DOHH2 (cell line): Measurements from ENCODE around the gene ARHGAP29.

ENCODE experiments used
- H3F3A ChIP-seq: fragments of 200-600 bp; sonication (generic), shearing (Covaris generic); 2 replicates; pipeline ENCODE4 v1.6.0; 2016; ENCODE audit warnings: antibody characterized with exemption, mild to moderate bottlenecking; ENCODE audit not compliant: control insufficient read depth, insufficient read depth
- H3K27ac ChIP-seq: fragments of 200-600 bp; sonication (generic); 2 replicates; pipeline ENCODE4 v1.5.1; 2014; ENCODE audit warnings: low read depth, mild to moderate bottlenecking, low read length, moderate library complexity
- H3K27me3 ChIP-seq: fragments of 200-600 bp; sonication (generic); 2 replicates; pipeline ENCODE4 v1.6.1; 2014; ENCODE audit warnings: mild to moderate bottlenecking, low read length, mixed read lengths; ENCODE audit not compliant: control insufficient read depth
- H3K36me3 ChIP-seq: fragments of 200-600 bp; sonication (generic); 2 replicates; pipeline ENCODE4 v1.6.1; 2014; ENCODE audit warnings: mild to moderate bottlenecking, low read length, moderate library complexity, mixed read lengths; ENCODE audit not compliant: control insufficient read depth
- H3K4me1 ChIP-seq: fragments of 200-600 bp; sonication (generic); 2 replicates; pipeline ENCODE4 v1.6.1; 2014; ENCODE audit warnings: mild to moderate bottlenecking, low read length, mixed read lengths; ENCODE audit not compliant: control insufficient read depth
- H3K4me2 ChIP-seq: fragments of 200-600 bp; sonication (generic); 2 replicates; pipeline ENCODE4 v1.6.0; 2014; ENCODE audit warnings: mild to moderate bottlenecking, low read length, moderate library complexity
- H3K4me3 ChIP-seq: fragments of 200-600 bp; sonication (generic); 2 replicates; pipeline ENCODE4 v1.5.1; 2014; ENCODE audit warnings: mild to moderate bottlenecking, low read length, mixed read lengths
- H3K79me2 ChIP-seq: fragments of 200-600 bp; sonication (generic); 2 replicates; pipeline ENCODE4 v1.6.1; 2014; ENCODE audit warnings: mild to moderate bottlenecking, low read length, mixed read lengths; ENCODE audit not compliant: control insufficient read depth
- H3K9me2 ChIP-seq: fragments of 200-600 bp; sonication (generic); replicated peaks from 2 replicates; pipeline ENCODE4 v1.6.1; 2014; ENCODE audit warnings: mild to moderate bottlenecking, low read length, mixed read lengths; ENCODE audit not compliant: control insufficient read depth
- H3K9me3 ChIP-seq: fragments of 200-600 bp; sonication (generic); 2 replicates; pipeline ENCODE4 v1.6.1; 2014; ENCODE audit warnings: antibody characterized with exemption, low read length, mixed read lengths; ENCODE audit not compliant: control insufficient read depth, insufficient read depth
- H4K20me1 ChIP-seq: fragments of 200-600 bp; sonication (generic); 2 replicates; pipeline ENCODE4 v1.6.0; 2014; ENCODE audit warnings: low read depth, mild to moderate bottlenecking, antibody characterized with exemption, low read length, moderate library complexity; ENCODE audit not compliant: control insufficient read depth, insufficient read depth
- EZH2phosphoT487 ChIP-seq: fragments of 200-600 bp; sonication (generic); IDR thresholded peaks from 2 replicates; pipeline ENCODE4 v1.6.1; 2017; ENCODE audit warnings: borderline replicate concordance, mild to moderate bottlenecking, antibody characterized with exemption, low read length, moderate library complexity, mixed read lengths
- TF ChIP-seq, protein P1 (sequence below): fragments of 200-600 bp; sonication (generic); IDR thresholded peaks from one replicate; pipeline ENCODE4 v1.5.1; 2014; ENCODE audit warnings: antibody characterized with exemption, mild to moderate bottlenecking, low read depth, low read length; ENCODE audit not compliant: poor library complexity, severe bottlenecking

Gene ARHGAP29

DNA sequence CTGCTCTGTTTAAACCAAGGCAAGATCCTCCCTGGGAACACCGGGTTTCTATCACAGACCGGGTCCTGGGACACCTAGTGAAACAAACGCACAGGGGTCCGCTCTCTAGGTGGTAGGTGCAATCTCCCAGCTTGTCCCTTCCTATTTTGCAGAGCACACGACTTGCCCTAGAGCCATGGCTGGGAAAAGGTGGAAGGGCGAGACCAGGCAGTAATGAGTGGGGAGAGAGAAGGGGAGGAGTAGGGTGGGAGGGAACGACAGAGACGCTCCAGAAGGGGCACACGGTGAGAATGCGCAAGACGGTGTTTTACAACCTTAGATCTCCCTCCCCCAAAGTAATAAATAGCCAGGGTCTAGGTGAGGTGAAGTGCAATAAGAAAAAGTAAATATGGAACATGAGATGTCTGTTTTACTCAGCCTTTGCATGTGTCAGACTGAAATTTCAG is 9.3 kb upstream of the ARHGAP29 start:
- Histone ChIP-seq H3K27ac (no peak overlapping the region), H3K4me2 (no peak overlapping the region), H3K9me3 (peaks cover 4% of the 10 kb centered on the region), H4K20me1 (no peaks in the 10 kb centered on the region), H3K9me2 (no peaks in the 10 kb centered on the region), H3F3A (no peaks in the 10 kb centered on the region), H3K36me3 (no peaks in the 10 kb centered on the region), H3K4me3 (no peak overlapping the region), H3K4me1 (no peaks in the 10 kb centered on the region), H3K27me3 (peaks cover 3% of the 10 kb centered on the region; the same call in 1 of the 2 replicates), H3K79me2 (no peaks in the 10 kb centered on the region)
- TF ChIP-seq EZH2phosphoT487: no peak
- TF ChIP-seq, protein P1, sequence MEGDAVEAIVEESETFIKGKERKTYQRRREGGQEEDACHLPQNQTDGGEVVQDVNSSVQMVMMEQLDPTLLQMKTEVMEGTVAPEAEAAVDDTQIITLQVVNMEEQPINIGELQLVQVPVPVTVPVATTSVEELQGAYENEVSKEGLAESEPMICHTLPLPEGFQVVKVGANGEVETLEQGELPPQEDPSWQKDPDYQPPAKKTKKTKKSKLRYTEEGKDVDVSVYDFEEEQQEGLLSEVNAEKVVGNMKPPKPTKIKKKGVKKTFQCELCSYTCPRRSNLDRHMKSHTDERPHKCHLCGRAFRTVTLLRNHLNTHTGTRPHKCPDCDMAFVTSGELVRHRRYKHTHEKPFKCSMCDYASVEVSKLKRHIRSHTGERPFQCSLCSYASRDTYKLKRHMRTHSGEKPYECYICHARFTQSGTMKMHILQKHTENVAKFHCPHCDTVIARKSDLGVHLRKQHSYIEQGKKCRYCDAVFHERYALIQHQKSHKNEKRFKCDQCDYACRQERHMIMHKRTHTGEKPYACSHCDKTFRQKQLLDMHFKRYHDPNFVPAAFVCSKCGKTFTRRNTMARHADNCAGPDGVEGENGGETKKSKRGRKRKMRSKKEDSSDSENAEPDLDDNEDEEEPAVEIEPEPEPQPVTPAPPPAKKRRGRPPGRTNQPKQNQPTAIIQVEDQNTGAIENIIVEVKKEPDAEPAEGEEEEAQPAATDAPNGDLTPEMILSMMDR: no peak

GRCh38 chr1:94245747-94246438 is 8.5 kb upstream of the ARHGAP29 start:
- no peaks in the 10 kb centered on the region for H4K20me1 ChIP-seq
- peaks cover 4% of the 10 kb centered on the region for H3K9me3 ChIP-seq
- no peak overlapping the region for H3K27ac ChIP-seq
- no peak overlapping the region for H3K4me3 ChIP-seq
- H3K79me2 ChIP-seq: no peaks in the 10 kb centered on the region
- no peak for TF ChIP-seq EZH2phosphoT487
- TF ChIP-seq, protein P1: no peak
- peaks cover 3% of the 10 kb centered on the region; the same call in 1 of the 2 replicates for H3K27me3 ChIP-seq
- H3F3A ChIP-seq: no peaks in the 10 kb centered on the region
- H3K36me3 ChIP-seq: no peaks in the 10 kb centered on the region
- no peaks in the 10 kb centered on the region for H3K4me1 ChIP-seq
- no peaks in the 10 kb centered on the region for H3K9me2 ChIP-seq
- no peak overlapping the region for H3K4me2 ChIP-seq

DNA sequence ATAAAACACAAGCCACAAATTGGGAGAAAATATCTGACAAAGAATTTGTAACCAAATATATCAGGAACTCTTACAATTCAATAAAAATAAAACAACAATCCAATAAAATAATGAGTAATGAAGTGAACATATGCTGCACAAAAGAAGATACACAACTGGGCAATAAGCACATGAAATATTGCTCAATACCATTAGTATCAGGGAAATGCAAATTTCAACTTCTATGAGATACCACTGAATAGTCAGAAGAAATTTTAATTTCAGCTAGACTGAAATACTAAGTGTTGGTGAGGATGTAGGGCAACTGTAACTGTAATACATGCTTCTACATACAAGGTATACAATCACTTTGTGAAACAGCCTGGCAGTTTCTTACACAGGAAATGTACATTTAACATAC is 7.4 kb upstream of the ARHGAP29 start:
- no peaks in the 10 kb centered on the region for H3K79me2 ChIP-seq
- peaks cover 4% of the 10 kb centered on the region for H3K9me3 ChIP-seq
- no peaks in the 10 kb centered on the region for H3K4me1 ChIP-seq
- peaks cover 3% of the 10 kb centered on the region; the same call in 1 of the 2 replicates for H3K27me3 ChIP-seq
- H3K9me2 ChIP-seq: no peaks in the 10 kb centered on the region
- no peaks in the 10 kb centered on the region for H4K20me1 ChIP-seq
- TF ChIP-seq, protein P1: no peak
- no peak for TF ChIP-seq EZH2phosphoT487
- no peak overlapping the region for H3K4me2 ChIP-seq
- no peak overlapping the region for H3K4me3 ChIP-seq
- H3K36me3 ChIP-seq: no peaks in the 10 kb centered on the region
- no peaks in the 10 kb centered on the region for H3F3A ChIP-seq
- H3K27ac ChIP-seq: no peak overlapping the region
